Upper lobe of left lung (tissue), 6 donors: ENCODE data around the gene PLEKHG3. TPM values are rescaled to one million over a fixed set of nuclear protein-coding genes. Genes with fewer than 3 reads are reported as not detected.

Source experiments
- ATAC-seq, 2 donors: fragments of 200-7000 bp; cut with Tn5 transposase; one replicate each; pipeline ENCODE4 v1.9.1; 2022; ENCODE audit warnings: mild to moderate bottlenecking in 2 of 2, moderate library complexity in 2 of 2; ENCODE audit not compliant: low FRiP score in 2 of 2
- DNase-seq, 2 donors: peaks; one replicate each; pipeline ENCODE4 v3.0.0-alpha.2; 2019 to 2020
- H3K27ac ChIP-seq, 4 donors: fragments of 200-600 bp; sonication (generic); one replicate each; pipeline ENCODE4 v1.5.1; 2016 to 2019
- H3K27me3 ChIP-seq, 4 donors: fragments of 200-600 bp; sonication (generic); one replicate each; pipeline ENCODE4 v1.5.1; 2017 to 2019
- H3K36me3 ChIP-seq, 4 donors: fragments of 200-600 bp; sonication (generic); one replicate each; pipeline ENCODE4 v1.5.1; 2016 to 2019
- H3K4me1 ChIP-seq, 4 donors: fragments of 200-600 bp; sonication (generic); one replicate each; pipeline ENCODE4 v1.5.1; 2018 to 2019
- H3K4me3 ChIP-seq, 4 donors: fragments of 200-600 bp; sonication (generic); one replicate each; pipeline ENCODE4 v1.5.1; 2017 to 2019; ENCODE audit warnings: mild to moderate bottlenecking in 2 of 4, moderate library complexity in 1 of 4
- H3K9me3 ChIP-seq, 4 donors: fragments of 200-600 bp; sonication (generic); one replicate each; pipeline ENCODE4 v1.5.1; 2018 to 2019
- CTCF ChIP-seq, 6 experiments: fragments of 450-650 bp in 4 of 6; fragments of 200-600 bp in 2 of 6; sonication (generic) in 2 of 6; IDR thresholded peaks; one replicate each; pipeline ENCODE4 v1.5.1; 2016 to 2019; ENCODE audit warnings: antibody characterized with exemption in 6 of 6
- EP300 ChIP-seq, 4 donors: sonication (generic); formaldehyde crosslinking; IDR thresholded peaks; one replicate each; pipeline ENCODE4 v1.5.1; 2017; ENCODE audit warnings: antibody characterized with exemption in 4 of 4, control low read depth in 2 of 4
- POLR2A ChIP-seq, 4 donors: fragments of 450-650 bp; IDR thresholded peaks; one replicate each; pipeline ENCODE4 v1.5.1; 2016 to 2017; ENCODE audit warnings: antibody characterized with exemption in 4 of 4, mild to moderate bottlenecking in 2 of 4
- POLR2AphosphoS5 ChIP-seq, 2 donors: sonication (generic); formaldehyde crosslinking; IDR thresholded peaks; one replicate each; pipeline ENCODE4 v1.5.1; 2017; ENCODE audit warnings: antibody characterized with exemption in 2 of 2
- WGBS, 2 donors: methylation state at CpG; one replicate each; pipeline ENCODE4 v1.1.5; 2017 to 2018; 5-methylcytosine and 5-hydroxymethylcytosine counted together
- total RNA-seq, 6 donors: library from RNA; depleted of rRNA in 4 of 6; stranded (reverse); fragments of >200 nt in 4 of 6; gene quantifications; one replicate each; pipeline versions ENCODE4 v1.1.0 to v1.2.1, GENCODE V29; 2016 to 2021
- donor health status: DM: no; HTN: no; CAD: no; lungs with moderate emphysema.
- donor health status: DM: no; HTN: yes; CAD: no; lungs with severe emphysema.

The PLEKHG3 gene
- total RNA-seq, 6 donors from 2014 or later = 12.8 to 49.2 (median 34.8) TPM

- DNase-seq (peak in 1 of 2 donors; percentile 78), ATAC-seq (no peak)
- Histone ChIP-seq H3K4me3 (no peak overlapping the region), H3K9me3 (no peaks in the 10 kb centered on the region), H3K27me3 (no peaks in the 10 kb centered on the region), H3K27ac (no peak overlapping the region), H3K4me1 (no peaks in the 10 kb centered on the region), H3K36me3 (no peaks in the 10 kb centered on the region)
- TF ChIP-seq POLR2AphosphoS5 (IDR thresholded peaks at IDR 0.05) (no peak), EP300 (IDR thresholded peaks at IDR 0.05) (no peak), POLR2A (IDR thresholded peaks at IDR 0.05) (no peak), CTCF (IDR thresholded peaks at IDR 0.05) (no peak)
- 93 to 96% methylated on average over 21 to 36 of the region's 36 CpGs for WGBS, 2 donors
These were observed 68.2 kb downstream of the PLEKHG3 start for GRCh38 chr14:64772397-64772950.

- ATAC-seq = no peak
- TF ChIP-seq EP300 (IDR thresholded peaks at IDR 0.05) = no peak
These were observed 68.8 kb downstream of the PLEKHG3 start for GRCh38 chr14:64773046-64773445.

GRCh38 chr14:64773577-64773976 is 69.4 kb downstream of the PLEKHG3 start:
- TF ChIP-seq CTCF (IDR thresholded peaks at IDR 0.05) (no peak), POLR2AphosphoS5 (IDR thresholded peaks at IDR 0.05) (no peak), POLR2A (IDR thresholded peaks at IDR 0.05) (no peak), EP300 (IDR thresholded peaks at IDR 0.05) (no peak)
- H3K4me1 ChIP-seq = no peaks in the 10 kb centered on the region
- H3K27ac ChIP-seq = no peak overlapping the region
- H3K36me3 ChIP-seq = no peaks in the 10 kb centered on the region
- no peak for DNase-seq
- ATAC-seq = no peak
- no peaks in the 10 kb centered on the region for H3K9me3 ChIP-seq
- H3K27me3 ChIP-seq = no peaks in the 10 kb centered on the region
- WGBS, 2 donors = 83 to 95% methylated on average over 2 to 3 of the region's 3 CpGs
- H3K4me3 ChIP-seq = no peak overlapping the region

More at GRCh38 chr14:64773046-64773445, 68.8 kb downstream of the PLEKHG3 start:
- Histone ChIP-seq H3K4me1 (no peaks in the 10 kb centered on the region), H3K9me3 (no peaks in the 10 kb centered on the region), H3K36me3 (no peaks in the 10 kb centered on the region), H3K27me3 (no peaks in the 10 kb centered on the region), H3K4me3 (no peak overlapping the region), H3K27ac (no peak overlapping the region)
- no peak for DNase-seq
- WGBS, 2 donors = 91 to 97% methylated on average over 18 of the region's 18 CpGs

- no peak for TF ChIP-seq CTCF (IDR thresholded peaks at IDR 0.05)
- TF ChIP-seq POLR2A (IDR thresholded peaks at IDR 0.05) = no peak
- TF ChIP-seq POLR2AphosphoS5 (IDR thresholded peaks at IDR 0.05) = no peak
- TF ChIP-seq EP300 (IDR thresholded peaks at IDR 0.05) = no peak
- Histone ChIP-seq H3K4me1 (no peaks in the 10 kb centered on the region), H3K27me3 (no peaks in the 10 kb centered on the region), H3K27ac (no peak overlapping the region), H3K4me3 (no peak overlapping the region), H3K36me3 (no peaks in the 10 kb centered on the region), H3K9me3 (no peaks in the 10 kb centered on the region)
- DNase-seq = peak in 1 of 2 donors; percentile 64
- 94 to 98% methylated on average over 16 of the region's 16 CpGs for WGBS, 2 donors
- no peak for ATAC-seq
These were observed 70.0 kb downstream of the PLEKHG3 start for GRCh38 chr14:64774272-64774671.

- no peak for ATAC-seq
- no peak for TF ChIP-seq POLR2A (IDR thresholded peaks at IDR 0.05)
- TF ChIP-seq CTCF (IDR thresholded peaks at IDR 0.05) = no peak
- no peak for TF ChIP-seq EP300 (IDR thresholded peaks at IDR 0.05)
- no peak for TF ChIP-seq POLR2AphosphoS5 (IDR thresholded peaks at IDR 0.05)
- H3K36me3 ChIP-seq = no peaks in the 10 kb centered on the region
- no peaks in the 10 kb centered on the region for H3K9me3 ChIP-seq
- H3K4me3 ChIP-seq = no peak overlapping the region
- peak in 1 of 2 donors; percentile 61 for DNase-seq
- no peak overlapping the region for H3K27ac ChIP-seq
- WGBS, 2 donors = 92 to 98% methylated on average over 8 to 25 of the region's 25 CpGs
- no peaks in the 10 kb centered on the region for H3K27me3 ChIP-seq
- no peaks in the 10 kb centered on the region for H3K4me1 ChIP-seq
These were observed 71.0 kb downstream of the PLEKHG3 start for GRCh38 chr14:64775081-64775777.
